HG02642 (cell line): ENCODE measurements around the gene RAD51.
A peak's percentile ranks its signal among the peaks of the same experiment; 100 is the strongest.
"Not testable (repeated sequence)": the region's sequence is repeated elsewhere in the genome, so short reads cannot be mapped to it uniquely, and the experiment has no call there.

ENCODE experiments used
- ATAC-seq: cut with Tn5 transposase; IDR thresholded peaks from one replicate; pipeline ENCODE4 v1.9.1; 2021; ENCODE audit warnings: mild to moderate bottlenecking; ENCODE audit not compliant: unreplicated experiment, poor library complexity

Gene RAD51

GRCh38 chr15:40694688-40695468, at the start of gene RAD51:
RAD51 (plus strand) TSS chr15:40695174; CDS start chr15:40698759, 3,585 bp downstream.
- peak; percentile 84 for ATAC-seq

GRCh38 chr15:40647523-40647922, 47.5 kb upstream of the RAD51 start:
- ATAC-seq, result no peak

GRCh38 chr15:40650479-40650878, 44.5 kb upstream of the RAD51 start:
- no peak for ATAC-seq

GRCh38 chr15:40660686-40661085, 34.3 kb upstream of the RAD51 start:
- ATAC-seq, result no peak

DNA sequence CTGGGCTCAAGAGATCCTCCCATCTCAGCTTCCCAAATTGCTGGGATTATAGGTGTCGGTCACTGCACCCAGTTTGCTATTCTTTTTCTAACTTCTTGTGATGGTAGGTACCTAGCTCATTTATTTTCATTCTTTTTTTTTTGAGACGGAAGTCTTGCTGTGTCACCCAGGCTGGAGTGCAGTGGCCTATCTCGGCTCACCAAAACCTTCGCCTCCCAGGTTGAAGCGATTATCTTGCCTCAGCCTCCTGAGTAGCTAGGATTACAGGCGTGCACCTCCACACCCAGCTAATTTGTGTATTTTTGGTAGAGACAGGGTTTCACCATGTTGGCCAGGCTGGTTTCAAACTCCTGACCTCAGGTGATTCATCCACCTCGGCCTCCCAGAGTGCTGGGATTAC, 30.1 kb upstream of the RAD51 start:
- ATAC-seq, result no peak

DNA sequence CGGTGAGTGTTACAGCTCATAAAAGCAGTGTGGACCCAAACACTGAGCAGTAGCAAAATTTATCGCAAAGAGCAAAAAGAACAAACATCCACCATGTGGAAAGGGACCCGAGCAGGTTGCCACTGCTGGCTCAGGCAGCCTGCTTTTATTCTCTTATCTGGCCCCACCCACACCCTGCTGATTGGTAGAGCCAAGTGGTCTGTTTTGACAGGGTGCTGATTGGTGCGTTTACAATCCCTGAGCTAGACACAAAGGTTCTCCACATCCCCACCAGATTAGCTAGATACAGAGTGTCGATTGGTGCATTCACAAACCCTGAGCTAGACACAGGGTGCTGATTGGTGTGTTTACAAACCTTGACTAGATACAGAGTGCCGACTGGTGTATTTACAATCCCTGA, 18.7 kb upstream of the RAD51 start:
- ATAC-seq, result not testable (repeated sequence)

GRCh38 chr15:40676906-40677305, 18.1 kb upstream of the RAD51 start:
- ATAC-seq, result not testable (repeated sequence)

- no peak for ATAC-seq
Measured at GRCh38 chr15:40680151-40680550, 14.8 kb upstream of the RAD51 start.

DNA sequence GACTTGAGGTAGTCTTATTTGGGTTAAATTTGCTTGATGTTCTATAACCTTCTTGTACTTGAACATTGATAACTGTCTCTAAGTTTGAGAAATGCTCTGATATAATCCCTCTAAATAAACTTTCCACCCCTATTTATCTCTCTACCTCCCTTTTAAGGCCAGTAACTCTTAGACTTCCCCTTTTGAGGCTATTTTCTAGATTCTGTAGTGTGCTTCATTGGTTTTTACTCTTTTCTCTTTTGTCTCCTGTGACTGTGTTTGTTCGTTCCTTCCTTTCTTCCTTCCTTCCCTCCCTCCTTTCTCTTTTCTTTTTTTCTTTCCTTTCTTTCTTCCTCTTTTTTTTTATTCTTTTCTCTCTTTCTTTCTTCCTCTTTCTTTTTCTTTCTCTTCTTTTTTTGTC, 14.0 kb upstream of the RAD51 start:
- ATAC-seq, result not testable (repeated sequence)

- no peak for ATAC-seq
Measured at GRCh38 chr15:40684381-40684780, 10.6 kb upstream of the RAD51 start.

GRCh38 chr15:40685376-40685775, 9.6 kb upstream of the RAD51 start:
- no peak for ATAC-seq

DNA sequence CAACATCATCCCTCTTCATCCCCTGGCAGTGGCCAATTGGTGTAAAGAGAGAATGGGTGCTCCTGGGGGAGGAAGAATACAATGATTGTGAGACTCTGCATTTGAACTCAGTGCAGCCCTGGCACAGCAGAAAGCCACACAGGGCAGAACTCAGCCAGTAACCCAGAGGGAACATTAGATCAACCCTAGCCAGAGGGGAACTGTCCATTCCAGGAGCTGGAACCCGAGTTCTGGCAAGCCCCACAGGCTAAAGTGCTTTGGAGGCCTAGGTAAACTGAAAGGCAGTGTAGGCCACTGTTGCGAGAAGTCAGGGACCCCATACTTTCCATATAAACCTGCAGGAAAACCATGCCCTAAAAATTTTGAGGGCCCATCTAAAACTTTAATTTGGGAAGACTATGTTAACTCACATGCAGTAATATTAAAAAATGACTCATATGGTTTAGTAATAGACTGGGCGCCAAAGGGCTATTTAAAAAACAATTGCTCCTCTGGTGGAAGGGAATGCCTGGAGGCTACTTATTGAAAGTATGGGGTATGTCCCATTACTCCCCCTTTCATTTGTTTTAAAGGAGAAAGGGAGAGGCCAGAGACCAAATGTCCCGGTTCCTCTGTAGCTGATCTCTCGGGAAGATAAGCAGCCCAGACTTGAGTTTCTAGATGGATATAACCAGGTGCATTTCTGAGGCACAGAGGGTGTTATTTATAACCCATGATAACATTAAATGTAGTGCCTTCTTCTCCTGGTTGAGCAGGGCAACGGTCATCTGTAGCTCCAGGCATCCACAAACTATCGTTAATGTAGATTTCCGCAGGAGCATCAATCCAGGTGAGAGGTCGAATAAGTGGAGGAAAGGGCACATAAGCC, 5.8 kb upstream of the RAD51 start:
- ATAC-seq, result no peak

- ATAC-seq, result no peak
Measured at GRCh38 chr15:40691737-40692136, 3.2 kb upstream of the RAD51 start.

DNA sequence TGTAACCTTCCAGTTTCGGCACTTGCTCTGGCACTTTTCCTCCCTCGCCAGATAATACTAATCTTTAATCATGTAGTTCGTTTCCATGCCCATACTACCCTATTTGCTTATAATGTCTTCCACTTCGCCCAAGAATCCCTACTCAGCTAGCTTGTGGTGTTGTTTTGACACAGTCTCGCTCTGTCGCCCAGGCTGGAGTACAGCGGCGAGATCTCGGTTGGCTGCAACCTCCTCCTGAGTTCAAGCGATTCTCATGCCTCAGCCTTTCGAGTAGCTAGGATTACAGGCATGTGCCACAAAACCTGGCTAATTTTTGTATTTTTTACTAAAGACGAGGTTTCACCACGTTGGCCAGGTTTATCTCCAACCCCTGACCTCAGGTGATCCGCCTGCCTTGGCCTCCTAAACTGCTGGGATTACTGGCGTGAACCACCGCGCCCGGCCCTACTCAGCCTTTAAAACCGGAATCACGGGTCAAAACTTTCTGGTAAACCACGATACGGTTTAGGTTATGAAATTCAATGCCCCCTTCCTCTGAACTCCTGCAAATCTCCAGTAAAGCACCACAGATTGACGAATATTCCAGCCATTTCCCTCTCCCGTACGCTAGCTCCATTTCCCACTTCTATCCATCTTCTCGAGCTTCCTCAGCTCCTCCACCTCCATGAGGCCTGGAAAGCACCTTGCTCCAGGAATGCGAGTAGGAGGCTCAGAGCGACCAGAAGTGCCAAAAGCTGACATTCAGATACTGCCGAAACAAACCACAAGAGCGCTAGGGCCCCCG, 878 bp upstream of the RAD51 start:
- peak; percentile 14 for ATAC-seq

DNA sequence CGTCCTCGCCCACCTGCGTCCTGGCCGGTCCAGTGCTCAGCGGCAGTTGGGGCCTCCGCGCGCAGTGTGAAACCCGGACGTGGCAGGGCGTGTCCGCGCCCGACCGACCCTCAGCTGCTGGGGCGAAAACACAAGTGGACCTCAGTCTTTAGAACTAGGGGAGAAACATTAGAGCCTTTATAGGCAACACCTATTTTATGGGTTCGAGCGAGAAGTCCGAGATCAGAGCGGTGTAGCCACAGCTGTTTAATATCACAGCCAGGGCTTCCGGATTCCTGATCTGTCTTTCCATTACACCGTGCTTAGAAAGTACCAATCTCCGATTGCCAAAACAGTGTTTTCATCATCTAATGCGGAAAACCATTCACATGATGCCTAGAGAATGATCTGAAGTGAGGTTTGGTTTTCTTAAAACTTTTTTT, 506 bp downstream of the RAD51 start:
- peak; percentile 32 for ATAC-seq

DNA sequence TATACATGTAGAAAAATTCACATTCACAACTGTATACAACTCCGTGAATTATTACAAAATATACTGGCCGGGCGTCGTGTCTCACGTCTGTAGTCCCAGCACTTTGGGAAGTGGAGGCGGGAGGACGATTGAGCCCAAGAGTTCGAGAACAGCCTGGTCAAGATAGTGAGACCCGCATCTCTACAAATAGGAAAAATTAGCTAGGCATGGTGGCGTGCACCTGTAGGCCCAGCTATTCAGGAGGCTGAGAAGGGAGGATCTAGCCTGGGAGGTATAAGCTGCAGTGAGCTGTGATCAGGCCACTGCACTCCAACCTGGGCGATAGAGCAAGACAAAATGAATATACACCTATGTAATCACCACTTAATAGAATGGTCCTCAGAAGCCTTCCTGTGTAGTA, 1.3 kb downstream of the RAD51 start:
- ATAC-seq, result no peak

GRCh38 chr15:40697916-40698315, 2.9 kb downstream of the RAD51 start:
- ATAC-seq, result no peak

DNA sequence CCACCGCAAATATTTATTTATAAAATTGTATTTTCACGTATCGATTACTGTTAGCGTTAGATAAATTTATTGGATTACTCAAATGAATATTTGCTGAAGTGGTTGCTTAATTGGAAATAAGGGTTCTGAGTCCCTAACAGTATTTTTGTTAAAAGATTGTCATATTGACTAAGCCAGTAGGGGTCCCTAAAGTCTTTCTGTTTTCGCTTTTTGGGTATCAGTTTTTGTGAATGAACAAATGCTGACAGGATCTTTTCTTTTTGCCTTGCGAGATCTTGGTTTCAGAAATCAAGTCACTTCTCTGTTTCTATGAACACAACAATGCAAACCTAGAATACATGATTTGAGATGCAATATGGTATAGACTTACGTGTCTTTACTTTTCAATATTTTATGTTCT, 7.1 kb downstream of the RAD51 start:
- ATAC-seq, result no peak

- no peak for ATAC-seq
Measured at GRCh38 chr15:40706121-40706520, 11.1 kb downstream of the RAD51 start.

- ATAC-seq, result no peak
Measured at GRCh38 chr15:40714144-40714543, 19.2 kb downstream of the RAD51 start.

DNA sequence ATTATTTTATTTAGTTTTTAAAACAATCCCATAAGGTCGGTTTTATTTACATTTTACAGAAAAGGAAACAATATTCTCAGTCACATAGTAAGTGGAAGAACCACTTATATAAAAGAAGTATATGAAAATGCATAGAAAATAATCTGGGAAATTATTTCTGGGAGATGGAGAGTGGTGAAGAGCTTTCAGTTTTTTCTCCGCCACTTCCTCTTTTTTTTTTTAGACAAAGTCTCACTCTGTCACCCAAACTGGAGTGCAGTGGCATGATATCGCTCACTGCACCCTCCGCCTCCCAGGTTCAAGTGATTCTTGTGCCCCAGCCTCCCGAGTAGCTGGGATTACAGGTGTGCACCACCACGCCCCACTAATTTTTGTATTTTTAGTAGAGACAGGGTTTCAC, 21.2 kb downstream of the RAD51 start:
- ATAC-seq, result no peak
